Stimulated activated CD8-positive, alpha-beta memory T cell treated with anti-CD3 and anti-CD28 coated beads, Interleukin-4, amount 100 ng/mL, for 4 hours (primary cell): Measurements from ENCODE around the gene NME4.
"Not testable (repeated sequence)": the region's sequence is repeated elsewhere in the genome, so short reads cannot be mapped to it uniquely, and the experiment has no call there.

Source experiments
- DNase-seq, 2 donors: peaks; one replicate each; pipeline ENCODE4 v3.0.0-alpha.2; 2020; ENCODE audit warnings: low read depth in 2 of 2, low spot score in 1 of 2

The NME4 gene

DNA sequence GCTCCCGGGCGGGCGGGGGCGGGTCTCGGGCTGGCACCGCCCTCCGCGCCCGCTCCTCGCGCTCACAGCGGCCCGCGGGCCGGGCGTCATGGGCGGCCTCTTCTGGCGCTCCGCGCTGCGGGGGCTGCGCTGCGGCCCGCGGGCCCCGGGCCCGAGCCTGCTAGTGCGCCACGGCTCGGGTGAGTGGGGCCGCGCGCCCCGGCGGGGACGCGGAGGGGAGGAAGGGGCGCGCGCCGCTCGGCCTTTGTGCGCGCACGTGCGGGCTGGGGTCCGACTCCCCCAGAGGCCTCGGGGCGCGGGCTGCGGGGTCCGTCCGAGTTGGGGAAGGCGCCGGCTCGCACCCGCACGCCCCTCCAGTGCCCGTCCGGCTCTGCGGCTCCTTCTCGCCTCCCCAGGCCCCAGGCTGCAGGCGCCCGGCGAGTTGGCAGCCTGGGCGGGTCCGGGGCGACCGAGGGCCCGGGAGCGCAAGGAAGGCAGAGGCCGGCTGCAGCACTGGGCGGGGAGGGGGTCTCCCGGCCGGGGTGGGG, at the start of gene NME4:
NME4 (plus strand) TSS at position 65 of the 527 bp plus-strand sequence; CDS start at position 89, 24 bp downstream.
- DNase-seq = no peak

DNA sequence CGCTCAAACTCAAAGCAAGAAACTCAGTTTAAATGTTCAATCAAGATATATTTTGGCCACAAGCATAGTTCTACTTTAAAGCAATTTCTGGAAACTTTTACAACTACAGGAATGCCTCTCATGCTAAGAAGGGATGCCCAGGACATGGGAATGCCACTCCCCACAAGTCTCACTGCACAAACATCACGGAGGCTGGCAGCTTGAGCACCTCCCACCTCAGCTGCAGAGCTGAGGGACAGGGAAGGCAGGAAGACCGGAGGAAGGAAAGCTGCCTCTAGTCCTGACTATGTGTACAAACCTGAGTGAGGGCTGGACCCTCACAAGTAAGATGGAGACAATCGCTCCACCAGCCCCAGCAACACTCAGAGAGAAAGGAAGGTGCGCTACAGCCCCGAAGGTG, 49.8 kb upstream of the NME4 start:
- no peak for DNase-seq

GRCh38 chr16:348495-348894, 48.5 kb upstream of the NME4 start:
- not testable (repeated sequence) for DNase-seq

- DNase-seq = no peak
Observed at GRCh38 chr16:349211-349610, 47.8 kb upstream of the NME4 start.

GRCh38 chr16:350203-350602, 46.8 kb upstream of the NME4 start:
- no peak for DNase-seq

DNA sequence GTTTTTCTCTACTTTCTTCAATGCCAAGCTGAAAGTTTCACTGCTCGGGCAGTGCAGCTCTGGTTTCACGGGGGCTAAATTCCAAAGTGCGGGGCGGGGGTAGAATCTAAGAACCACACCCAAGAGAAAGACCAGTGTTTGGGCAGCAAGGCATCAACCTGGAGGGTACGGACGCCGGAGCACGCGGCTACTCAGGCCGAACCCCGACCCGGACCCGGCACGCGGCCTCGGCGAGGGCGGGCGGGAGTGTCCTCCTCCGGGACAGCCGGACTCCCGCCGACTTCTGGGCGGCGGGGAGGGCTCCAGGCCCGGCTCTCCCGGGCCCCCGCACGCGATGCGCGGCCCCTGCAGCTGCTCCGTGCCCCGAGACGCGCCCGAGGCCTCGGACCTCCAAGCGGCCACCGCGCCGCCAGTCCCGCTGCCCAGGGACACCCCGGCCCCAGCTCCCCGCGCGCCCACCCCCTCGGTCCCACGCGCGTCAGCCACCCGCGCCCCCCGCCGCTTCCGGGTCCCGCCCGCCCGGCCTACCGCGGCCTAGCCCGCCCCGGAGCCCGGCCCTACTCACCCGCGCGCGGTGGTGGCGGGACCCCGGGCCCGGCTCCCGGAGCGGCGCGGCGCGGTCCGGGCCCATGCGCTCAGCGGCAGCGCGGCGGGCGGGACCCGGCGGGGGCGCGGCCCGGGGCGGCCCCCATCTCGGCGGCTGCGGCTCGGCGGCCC, 45.0 kb upstream of the NME4 start:
- no peak for DNase-seq

- peak; percentile 100 for DNase-seq
Observed at GRCh38 chr16:352547-353403, 44.2 kb upstream of the NME4 start, which contains the start of gene AXIN1. Gene AXIN1, minus strand, starts transcription at chr16:352723. Its CDS starts 5,698 bp downstream, at chr16:347025.

DNA sequence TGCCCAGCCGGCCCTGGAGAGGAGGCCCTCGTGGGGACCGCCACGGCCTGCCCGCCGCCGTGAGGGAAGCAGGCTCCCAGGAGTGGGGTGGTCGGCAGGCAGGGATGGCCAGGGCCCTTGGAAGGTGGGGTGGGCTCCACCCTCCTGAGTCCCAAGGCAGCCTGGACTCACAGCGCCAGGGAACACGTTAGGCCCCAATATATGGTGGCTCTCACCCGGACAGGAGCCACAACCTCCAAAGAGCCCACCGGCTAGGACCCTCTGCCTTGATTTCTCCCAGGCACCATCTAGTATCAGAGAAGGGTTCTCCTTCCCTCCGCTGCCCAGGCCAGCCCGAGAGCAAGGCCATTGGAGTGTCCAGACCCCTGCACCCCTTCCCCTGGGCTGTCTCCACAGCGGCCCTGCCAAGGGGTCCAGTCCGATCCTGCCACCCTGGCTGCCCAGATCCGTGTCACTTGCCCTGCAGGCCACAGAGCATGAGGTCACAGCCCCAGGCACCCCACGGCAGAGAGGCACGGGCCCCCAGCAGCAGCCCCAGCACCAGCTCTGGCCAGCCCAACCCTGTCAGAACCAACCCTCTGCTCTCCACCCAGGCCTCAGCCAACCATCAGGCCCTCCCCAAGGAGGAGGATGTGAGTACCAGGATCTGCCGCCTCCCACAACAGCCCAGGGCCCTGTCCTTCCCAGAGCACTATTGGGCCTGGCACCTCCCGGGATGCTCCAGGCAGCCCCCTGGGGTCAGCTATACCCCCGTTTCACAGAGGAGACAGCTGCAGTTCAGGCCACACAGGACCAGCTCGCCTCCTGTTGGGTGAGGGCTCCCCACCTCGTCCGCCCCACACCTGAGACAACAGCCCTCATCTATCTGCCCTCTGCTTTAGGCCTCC, 43.4 kb upstream of the NME4 start:
- DNase-seq = no peak

DNA sequence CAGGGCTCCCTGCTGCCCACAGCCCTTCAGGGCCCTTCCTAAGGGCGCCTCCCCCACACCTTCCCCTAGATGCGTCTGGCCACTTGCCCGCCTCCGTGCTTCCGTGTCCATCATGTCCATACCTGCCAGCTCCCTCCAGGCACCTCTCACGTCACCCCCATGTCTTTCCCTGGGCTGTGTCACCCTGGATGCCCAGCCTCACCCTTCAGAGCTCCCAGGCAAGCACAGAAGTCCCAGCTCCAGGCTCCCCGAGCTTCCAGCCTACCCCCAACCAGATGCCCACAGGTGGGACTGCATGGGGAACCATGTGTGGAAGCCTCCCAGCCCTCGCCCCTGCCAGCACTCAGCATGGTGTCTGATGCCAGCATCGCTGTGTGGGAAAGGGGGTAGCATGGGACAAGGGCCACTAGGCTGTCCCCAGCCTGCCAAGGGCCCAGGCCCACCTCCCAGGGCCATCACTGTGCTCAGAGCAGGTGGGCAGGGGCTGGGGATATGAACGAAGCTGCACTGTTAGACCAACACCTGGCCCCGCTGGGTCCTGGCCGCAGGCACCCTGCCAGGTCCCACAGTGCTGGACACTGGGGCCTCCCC, 42.6 kb upstream of the NME4 start:
- DNase-seq = no peak

DNA sequence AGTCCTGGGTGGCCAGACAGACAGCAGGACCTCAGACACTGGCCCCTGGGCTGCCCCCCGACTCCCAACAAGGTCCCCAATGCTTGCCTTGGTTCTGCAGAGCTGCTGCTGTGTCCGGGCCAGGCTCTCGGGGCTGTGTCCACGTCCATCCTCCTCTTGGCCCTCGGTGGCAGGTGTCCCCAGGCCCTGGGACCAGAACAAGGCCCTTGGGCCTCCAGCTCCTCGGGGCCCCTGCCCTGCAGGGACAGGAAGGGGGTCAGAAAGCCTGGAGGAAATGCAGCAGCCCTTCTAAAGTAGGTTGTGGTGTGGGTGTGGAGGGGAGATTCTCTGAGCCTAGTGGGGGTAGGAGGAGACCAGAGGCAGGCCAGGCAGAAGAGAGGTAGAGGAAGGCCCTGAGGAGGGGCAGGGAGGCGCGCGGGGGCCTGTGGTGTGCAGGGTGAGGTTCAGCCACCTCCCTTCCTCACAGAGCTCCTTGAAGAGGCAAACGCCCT, 42.0 kb upstream of the NME4 start:
- peak in 1 of 2 donors; percentile 36 for DNase-seq

GRCh38 chr16:356741-357140, 40.3 kb upstream of the NME4 start:
- no peak for DNase-seq

DNA sequence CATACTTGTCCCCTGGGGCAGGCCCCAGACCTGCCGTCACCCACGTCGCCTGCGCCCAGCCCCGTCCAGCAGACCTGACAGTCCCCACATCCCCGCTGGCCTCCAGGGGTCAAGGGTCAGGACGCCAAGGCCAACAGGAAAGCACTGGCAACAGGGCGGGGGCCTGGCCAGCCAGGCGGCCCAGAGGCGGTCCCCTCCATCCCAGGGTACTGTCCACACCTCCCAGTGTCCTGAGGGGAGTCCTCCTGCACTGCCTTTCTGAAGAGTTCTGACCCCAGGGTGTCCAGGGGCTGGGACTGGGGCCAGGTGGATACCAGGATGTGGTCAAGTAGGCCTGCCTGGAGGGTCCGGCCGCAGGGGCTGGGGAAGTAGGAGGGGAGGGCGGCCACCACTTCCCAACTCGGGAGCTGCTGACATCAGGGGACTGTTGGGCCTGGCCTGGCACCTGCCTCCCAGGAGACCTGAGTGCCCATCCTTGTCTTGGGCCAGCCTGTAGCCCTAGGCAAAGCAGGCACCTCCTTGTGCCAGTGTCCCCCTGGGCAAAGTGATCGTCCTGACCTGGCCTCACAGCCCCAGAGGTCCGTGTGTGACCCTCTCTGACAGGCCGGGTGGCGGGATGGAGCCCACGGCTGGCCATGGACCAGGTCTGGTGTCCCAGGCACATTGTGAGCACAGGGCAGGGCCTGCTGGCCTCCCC, 37.8 kb upstream of the NME4 start:
- DNase-seq = no peak

- no peak for DNase-seq
Observed at GRCh38 chr16:359871-360697, 36.9 kb upstream of the NME4 start.

DNA sequence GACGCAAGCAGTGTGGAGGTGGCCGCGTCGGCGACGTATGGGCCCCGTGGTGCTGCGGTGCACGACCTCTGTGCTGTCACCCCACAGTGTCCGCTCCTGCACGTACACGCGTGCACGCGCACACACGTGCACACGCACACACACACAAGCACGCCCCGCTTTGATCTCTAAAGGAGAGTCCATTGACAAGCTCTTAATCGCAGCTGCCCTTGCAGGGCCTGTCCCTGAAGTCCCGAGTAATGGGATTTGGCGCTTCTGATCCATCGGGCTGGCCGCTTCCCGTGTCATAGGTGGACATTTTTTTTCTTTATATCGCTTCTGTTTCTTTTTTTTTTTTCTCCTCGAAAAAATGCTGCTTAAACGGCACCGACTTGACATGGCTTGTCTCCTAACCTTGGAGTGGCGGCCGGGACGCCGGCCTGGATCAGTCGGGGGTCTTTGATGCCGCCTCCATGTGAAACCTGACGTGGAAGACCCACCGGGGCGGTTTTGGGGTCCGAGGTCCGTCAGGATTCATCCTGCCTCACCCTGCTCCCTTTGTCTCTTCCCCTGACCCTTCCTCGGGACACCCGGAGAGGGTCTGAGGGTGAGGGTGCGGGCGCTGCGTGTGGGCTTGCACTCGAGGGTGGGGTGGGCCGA, 36.2 kb upstream of the NME4 start:
- DNase-seq = no peak

GRCh38 chr16:361341-361871, 35.6 kb upstream of the NME4 start:
- DNase-seq = no peak

- DNase-seq = peak; percentile 44
Observed at GRCh38 chr16:361872-362701, 34.9 kb upstream of the NME4 start.

DNA sequence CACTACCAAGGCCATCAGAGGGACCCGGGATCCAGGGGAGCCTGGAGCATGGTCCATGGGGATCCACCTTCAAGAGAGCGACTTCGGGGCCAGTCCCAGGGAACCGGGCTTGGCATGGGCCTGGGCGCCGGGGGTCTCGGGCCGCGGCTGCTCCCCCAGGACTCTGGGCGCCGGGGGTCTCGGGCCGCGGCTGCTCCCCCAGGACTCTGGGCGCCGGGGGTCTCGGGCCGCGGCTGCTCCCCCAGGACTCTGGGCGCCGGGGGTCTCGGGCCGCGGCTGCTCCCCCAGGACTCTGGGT, 34.3 kb upstream of the NME4 start:
- DNase-seq = not testable (repeated sequence)
